Iris pigment epithelial cell (primary cell): ENCODE measurements around the gene RALGAPA2.

Experiments
- DNase-seq: peaks from one replicate; pipeline ENCODE4 v3.0.0-alpha.2; 2011; ENCODE audit warnings: low read depth

RALGAPA2 gene

GRCh38 chr20:20536240-20536933 is 176.1 kb downstream of the RALGAPA2 start:
- DNase-seq = no peak

GRCh38 chr20:20535051-20535450 is 177.4 kb downstream of the RALGAPA2 start:
- no peak for DNase-seq

DNA sequence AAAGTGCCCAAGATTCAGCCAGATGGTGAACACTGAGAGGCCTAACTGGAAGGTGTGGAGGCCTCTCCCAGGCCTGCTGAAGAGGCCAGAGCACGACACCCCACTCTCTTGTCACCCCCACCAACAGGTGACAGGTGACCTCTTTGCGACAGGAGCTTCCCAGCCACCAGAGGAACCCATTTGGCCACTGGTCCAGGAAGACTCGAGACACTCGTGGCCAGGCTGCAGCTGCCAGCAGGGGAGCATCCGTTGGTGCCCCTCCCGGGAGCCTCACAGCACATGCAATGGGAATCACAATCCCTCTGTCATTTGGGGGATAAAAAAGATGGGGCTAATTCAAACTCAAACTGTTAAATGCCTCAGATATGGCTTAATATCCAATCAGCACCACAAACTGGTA is 181.2 kb downstream of the RALGAPA2 start:
- DNase-seq = no peak

DNA sequence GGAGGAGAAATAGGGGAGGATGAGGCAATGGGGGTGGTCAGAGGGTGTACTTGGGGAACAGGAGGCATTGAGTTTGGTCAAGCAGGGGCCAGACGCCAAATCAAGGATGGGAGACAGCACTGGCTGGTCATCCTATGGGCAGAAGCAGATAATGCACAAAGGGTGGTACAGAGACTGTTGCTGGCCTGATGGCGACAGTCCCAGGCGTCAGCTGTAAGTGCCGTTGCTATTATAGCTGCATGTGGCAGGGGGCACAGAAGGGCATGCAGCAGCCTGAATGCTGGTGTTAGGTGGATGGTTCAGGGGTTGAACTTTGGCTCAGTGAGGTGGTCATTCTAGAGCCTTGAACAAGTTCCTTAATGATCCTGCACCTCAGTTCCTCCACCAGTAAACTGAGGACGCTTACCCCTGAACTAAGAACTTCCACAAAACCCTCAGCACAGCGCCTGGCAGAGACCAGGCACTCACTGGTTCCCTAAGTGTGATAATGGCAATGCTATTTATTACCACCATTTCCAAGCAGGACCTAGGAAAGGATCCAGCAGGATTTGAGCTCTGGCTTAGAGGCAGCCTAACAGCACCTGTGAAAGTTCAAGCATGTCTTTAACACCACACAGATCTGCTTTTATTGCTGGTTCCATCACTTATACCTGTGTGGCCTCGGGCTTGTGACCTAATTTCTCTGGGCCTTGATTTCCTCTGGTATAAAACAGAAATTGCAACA is 181.9 kb downstream of the RALGAPA2 start:
- no peak for DNase-seq

- DNase-seq = no peak
These were observed 182.8 kb downstream of the RALGAPA2 start for GRCh38 chr20:20529597-20529996.

- no peak for DNase-seq
These were observed 183.6 kb downstream of the RALGAPA2 start for GRCh38 chr20:20528861-20529260.

GRCh38 chr20:20527661-20528060 is 184.8 kb downstream of the RALGAPA2 start:
- DNase-seq = no peak

- DNase-seq = no peak
These were observed 186.7 kb downstream of the RALGAPA2 start for GRCh38 chr20:20525756-20526155.

GRCh38 chr20:20525214-20525613 is 187.2 kb downstream of the RALGAPA2 start:
- DNase-seq = no peak

DNA sequence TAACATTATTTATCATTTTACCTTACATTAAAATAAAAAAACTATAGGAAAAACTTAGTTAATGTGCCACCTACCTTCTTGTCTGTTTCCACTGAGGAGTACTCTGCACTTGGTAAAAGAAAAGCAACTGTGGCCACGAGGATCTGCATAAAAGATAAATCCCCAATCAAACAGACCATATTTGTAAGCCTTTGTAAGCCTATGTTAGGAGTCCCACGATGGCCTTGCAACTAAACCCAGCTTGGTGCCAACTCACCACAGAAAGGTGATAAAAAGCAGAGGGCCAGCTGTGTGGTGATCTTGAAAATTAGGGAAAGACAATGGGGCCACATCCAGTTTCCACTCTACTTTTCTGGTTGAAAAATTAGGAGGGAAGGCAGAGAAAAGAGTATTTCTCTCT is 187.7 kb downstream of the RALGAPA2 start:
- no peak for DNase-seq

DNA sequence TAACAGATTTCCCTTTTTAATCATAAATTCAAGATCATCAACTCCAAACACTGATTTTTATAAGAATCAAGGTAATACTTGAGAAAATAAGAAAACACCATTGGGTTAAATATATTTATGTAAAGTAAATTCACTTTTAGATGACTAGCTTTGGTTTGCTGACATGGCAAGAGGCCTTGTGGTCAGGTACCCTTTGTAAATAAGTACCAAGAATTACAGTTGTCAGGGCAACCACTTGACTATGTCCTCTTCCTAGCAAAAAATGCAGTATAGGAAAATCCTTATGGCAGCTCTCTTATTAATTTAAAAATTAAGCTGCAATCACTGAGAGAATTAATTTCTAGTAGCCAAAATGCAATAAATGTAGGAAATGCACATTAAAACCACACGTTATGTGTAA is 190.7 kb downstream of the RALGAPA2 start:
- DNase-seq = no peak

GRCh38 chr20:20520776-20521175 is 191.7 kb downstream of the RALGAPA2 start:
- peak; percentile 53 for DNase-seq

DNA sequence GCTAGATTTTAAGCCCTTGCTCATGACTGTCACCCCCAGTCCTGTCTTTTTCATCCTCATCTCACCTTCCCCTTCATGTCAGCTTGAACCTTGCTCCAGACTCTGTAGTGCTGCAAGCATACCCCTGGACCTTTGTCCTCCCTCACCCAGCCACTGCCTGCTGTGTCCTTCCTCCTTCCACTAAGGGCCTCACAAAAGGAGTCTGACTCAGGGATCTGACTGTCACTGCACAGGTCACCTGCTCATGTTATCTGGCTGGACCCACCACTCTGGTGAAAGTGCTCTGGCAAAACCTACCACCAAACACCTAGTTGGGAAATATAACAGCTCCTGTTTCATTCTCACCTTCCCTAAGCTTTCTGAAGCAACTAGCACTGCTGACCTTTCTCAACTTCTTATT is 193.2 kb downstream of the RALGAPA2 start:
- DNase-seq = no peak

- DNase-seq = no peak
These were observed 194.2 kb downstream of the RALGAPA2 start for GRCh38 chr20:20518263-20518662.

DNA sequence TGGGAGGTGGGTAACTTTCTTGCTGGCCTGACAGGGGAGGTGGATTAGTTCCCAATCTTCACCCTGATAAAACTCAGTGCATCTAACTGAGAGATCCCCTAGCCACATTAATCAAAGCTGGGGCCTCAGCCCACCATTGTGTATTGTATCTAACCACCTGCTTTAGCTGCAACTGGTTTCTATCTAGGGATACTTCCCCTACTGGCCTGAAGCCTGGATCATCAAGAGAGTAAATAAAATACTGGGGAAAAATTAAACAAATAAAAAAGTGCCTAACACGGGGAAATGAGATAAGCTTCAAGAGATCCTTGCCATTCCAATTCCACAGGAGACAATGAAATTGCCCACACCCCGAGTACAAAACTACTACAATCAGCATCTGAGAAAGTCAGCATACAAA is 195.1 kb downstream of the RALGAPA2 start:
- no peak for DNase-seq

DNA sequence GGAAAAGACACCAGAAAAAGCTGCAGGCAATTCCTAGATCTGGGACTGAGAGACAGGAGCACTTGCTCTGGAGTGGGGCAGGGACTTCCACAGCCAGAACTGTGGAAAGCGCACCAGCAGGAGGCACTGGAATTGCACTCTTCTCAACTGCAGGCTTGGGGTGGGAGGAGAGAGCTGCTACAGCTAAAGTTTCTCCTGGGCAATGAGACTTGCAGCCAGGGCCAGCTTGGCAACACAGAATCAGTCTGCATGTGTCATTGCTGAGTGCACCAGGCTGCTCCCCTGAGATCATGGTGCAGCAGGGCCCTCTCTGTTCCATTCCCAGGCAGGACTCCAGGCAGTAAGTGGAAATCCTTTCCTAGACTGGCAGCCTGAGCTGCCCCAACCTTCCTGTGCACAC is 198.7 kb downstream of the RALGAPA2 start:
- DNase-seq = no peak

DNA sequence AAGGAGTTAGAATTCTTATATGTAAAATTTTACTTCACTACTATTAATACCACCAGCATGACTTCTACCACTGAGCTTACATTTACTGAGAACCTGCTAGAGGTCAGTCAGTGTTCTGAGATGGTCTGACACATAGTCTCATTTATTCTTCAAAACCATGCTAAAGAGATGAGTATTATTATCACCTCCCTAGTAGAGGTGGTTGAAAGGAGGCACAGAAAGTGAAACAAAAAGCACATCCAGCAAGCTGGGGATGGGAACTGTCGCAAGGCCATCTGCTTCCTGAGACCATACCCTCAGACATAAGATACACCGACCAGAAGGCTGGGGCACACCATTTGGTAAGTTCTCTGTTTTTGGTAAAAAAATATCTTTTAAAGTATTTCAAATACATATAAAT is 206.9 kb downstream of the RALGAPA2 start:
- no peak for DNase-seq

- no peak for DNase-seq
These were observed 208.5 kb downstream of the RALGAPA2 start for GRCh38 chr20:20503777-20504530.

DNA sequence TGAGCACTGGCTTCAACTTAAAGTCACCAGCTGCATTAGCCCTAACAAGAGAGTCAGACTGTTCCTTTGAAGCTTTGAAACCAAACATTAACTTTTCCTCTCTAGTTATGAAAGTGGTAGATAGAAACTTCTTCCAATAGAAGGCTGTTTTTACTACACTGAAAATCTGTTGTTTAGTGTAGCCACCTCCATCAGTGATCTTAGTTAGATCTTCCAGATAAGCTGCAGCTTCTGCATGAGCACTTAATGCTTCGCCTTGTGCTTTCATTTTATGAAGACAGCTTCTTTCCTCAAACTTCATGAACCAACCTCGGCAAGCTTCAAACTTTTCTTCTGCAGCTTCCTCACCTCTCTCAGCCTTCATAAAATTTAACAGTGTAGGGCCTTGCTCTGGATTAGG is 211.3 kb downstream of the RALGAPA2 start:
- DNase-seq = no peak

GRCh38 chr20:20500312-20500711 is 212.1 kb downstream of the RALGAPA2 start:
- no peak for DNase-seq

- no peak for DNase-seq
These were observed 213.0 kb downstream of the RALGAPA2 start for GRCh38 chr20:20499439-20499838.

DNA sequence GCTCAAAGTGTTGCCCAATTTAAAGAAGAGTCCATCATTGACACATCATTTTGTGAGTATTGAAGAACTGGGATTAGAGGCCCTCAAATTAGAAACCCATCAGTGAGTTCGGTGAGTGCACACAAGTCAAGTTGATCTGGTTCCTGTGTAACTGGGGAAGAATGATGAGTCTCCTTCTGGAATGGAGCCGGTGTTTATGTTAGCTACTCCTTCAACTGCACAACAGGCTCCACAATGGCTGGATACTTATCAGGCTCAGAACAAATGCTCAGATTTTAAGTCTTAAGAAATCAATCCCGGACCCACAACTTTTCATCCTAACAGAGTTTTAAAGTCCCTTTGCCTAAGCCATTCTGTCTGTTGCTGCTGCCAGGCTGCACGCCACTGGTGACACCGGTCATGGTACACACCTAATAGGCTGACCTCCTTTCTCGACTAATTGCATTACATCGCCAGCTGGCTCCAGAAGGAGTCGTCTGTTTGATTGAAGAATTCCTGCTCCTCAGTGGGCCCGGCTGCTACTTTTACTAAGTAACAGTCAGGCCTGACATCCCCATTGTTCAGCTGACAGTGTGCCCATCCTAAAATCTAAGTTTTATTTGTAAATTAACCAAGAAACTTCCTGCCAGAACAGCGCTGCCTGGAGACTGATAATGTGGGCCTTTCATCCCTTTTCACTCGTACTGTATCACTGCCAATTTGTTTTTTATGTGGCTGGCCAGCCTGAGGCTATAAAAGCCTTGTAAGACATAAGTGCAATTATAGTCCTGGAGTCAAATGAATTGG is 214.2 kb downstream of the RALGAPA2 start:
- DNase-seq = peak; percentile 24
